HEK293 (cell line): ENCODE data around the gene CPNE5.

ENCODE experiments used
- CTCF ChIA-PET: fragments of 350-600 bp; formaldehyde crosslinking; extraction: SDS; loops from one replicate; lab custom pipeline; 2021; ENCODE audit warnings: antibody characterized with exemption; lab: Yijun Ruan, JAX
- POLR2A ChIA-PET: fragments of 300-600 bp; formaldehyde crosslinking; extraction: SDS; loops from one replicate; lab custom pipeline; 2020; ENCODE audit warnings: antibody characterized with exemption, inconsistent platforms; lab: Yijun Ruan, JAX
- H3K27ac ChIP-seq: fragments of 200-500 bp; sonication (Bioruptor generic); 2 replicates; pipeline ENCODE4 v1.5.1; 2014; ENCODE audit warnings: low read depth, low read length, control low read depth, inconsistent platforms; ENCODE audit errors: extremely low read depth
- H3K36me3 ChIP-seq, 2 experiments: fragments of 200-500 bp in 1 of 2; sonication (Bioruptor generic) in 1 of 2; 1 replicate in 1 of 2; 2 replicates in 1 of 2; pipeline ENCODE4 v1.5.1; 2014 to 2017; ENCODE audit warnings: inconsistent platforms in 2 of 2, low read length in 2 of 2; ENCODE audit not compliant: control insufficient read depth in 2 of 2, insufficient read depth in 1 of 2
- H3K4me1 ChIP-seq: fragments of 200-500 bp; sonication (Bioruptor generic); 2 replicates; pipeline ENCODE4 v1.5.1; 2014; ENCODE audit warnings: mild to moderate bottlenecking, low read length, inconsistent platforms; ENCODE audit not compliant: control insufficient read depth, insufficient read depth
- H3K4me3 ChIP-seq: 2 replicates; pipeline ENCODE4 v1.5.1; 2011; ENCODE audit warnings: low read depth, mild to moderate bottlenecking, control low read depth, low read length, moderate library complexity
- H3K9me3 ChIP-seq: fragments of 200-500 bp; sonication (Bioruptor generic); 2 replicates; pipeline ENCODE4 v1.5.1; 2014; ENCODE audit warnings: low read depth, low read length, inconsistent platforms; ENCODE audit not compliant: control insufficient read depth, insufficient read depth
- KLF8 ChIP-seq: fragments of 450-650 bp; formaldehyde crosslinking; IDR thresholded peaks from 2 replicates; pipeline ENCODE4 v1.5.1; 2016; ENCODE audit warnings: missing biosample characterization, missing genetic modification characterization
- PBX3 ChIP-seq: sonication (generic); formaldehyde crosslinking; IDR thresholded peaks from 2 replicates; pipeline ENCODE4 v1.8.1; 2022; ENCODE audit warnings: mild to moderate bottlenecking, moderate library complexity, missing genetic modification reagents
- REPIN1 ChIP-seq: fragments of 450-650 bp; formaldehyde crosslinking; IDR thresholded peaks from 2 replicates; pipeline ENCODE4 v1.5.1; 2017; ENCODE audit warnings: missing biosample characterization, missing genetic modification characterization, low read depth
- SCRT2 ChIP-seq: fragments of 450-650 bp; formaldehyde crosslinking; IDR thresholded peaks from 2 replicates; pipeline ENCODE4 v1.5.1; 2016; ENCODE audit warnings: missing biosample characterization, missing genetic modification characterization
- SP3 ChIP-seq: fragments of 450-650 bp; formaldehyde crosslinking; IDR thresholded peaks from 2 replicates; pipeline ENCODE4 v1.5.1; 2016; ENCODE audit warnings: missing biosample characterization, missing genetic modification characterization
- SP7 ChIP-seq: fragments of 450-650 bp; formaldehyde crosslinking; IDR thresholded peaks from 2 replicates; pipeline ENCODE4 v1.5.1; 2016; ENCODE audit warnings: missing biosample characterization, missing genetic modification characterization
- ZBTB10 ChIP-seq: fragments of 450-650 bp; formaldehyde crosslinking; IDR thresholded peaks from 2 replicates; pipeline ENCODE4 v1.5.1; 2016; ENCODE audit warnings: missing biosample characterization, missing genetic modification characterization
- ZEB2 ChIP-seq: fragments of 450-650 bp; formaldehyde crosslinking; IDR thresholded peaks from 2 replicates; pipeline ENCODE4 v1.5.1; 2016; ENCODE audit warnings: missing biosample characterization, missing genetic modification characterization
- ZFHX2 ChIP-seq: fragments of 450-650 bp; formaldehyde crosslinking; conservative IDR thresholded peaks from 2 replicates; pipeline ENCODE4 v1.5.1; 2016; ENCODE audit warnings: missing biosample characterization, missing genetic modification characterization
- ZFP37 ChIP-seq: fragments of 450-650 bp; formaldehyde crosslinking; IDR thresholded peaks from 2 replicates; pipeline ENCODE4 v1.5.1; 2016; ENCODE audit warnings: missing biosample characterization, missing genetic modification characterization
- ZNF132 ChIP-seq: fragments of 450-650 bp; formaldehyde crosslinking; IDR thresholded peaks from 2 replicates; pipeline ENCODE4 v1.5.1; 2017; ENCODE audit warnings: missing biosample characterization, missing genetic modification characterization, borderline replicate concordance
- ZNF155 ChIP-seq: fragments of 450-650 bp; formaldehyde crosslinking; IDR thresholded peaks from 2 replicates; pipeline ENCODE4 v1.5.1; 2016; ENCODE audit warnings: missing biosample characterization, missing genetic modification characterization
- ZNF16 ChIP-seq: fragments of 450-650 bp; formaldehyde crosslinking; IDR thresholded peaks from 2 replicates; pipeline ENCODE4 v1.5.1; 2016; ENCODE audit warnings: low read depth, missing biosample characterization, missing genetic modification characterization
- ZNF175 ChIP-seq: fragments of 450-650 bp; formaldehyde crosslinking; IDR thresholded peaks from 2 replicates; pipeline ENCODE4 v1.5.1; 2016; ENCODE audit warnings: missing biosample characterization, missing genetic modification characterization
- ZNF24 ChIP-seq: fragments of 450-650 bp; formaldehyde crosslinking; IDR thresholded peaks from 2 replicates; pipeline ENCODE4 v1.5.1; 2016; ENCODE audit warnings: missing biosample characterization, missing genetic modification characterization
- ZNF366 ChIP-seq: fragments of 450-650 bp; formaldehyde crosslinking; conservative IDR thresholded peaks from 2 replicates; pipeline ENCODE4 v1.5.1; 2016; ENCODE audit warnings: missing biosample characterization, missing genetic modification characterization
- ZNF394 ChIP-seq: fragments of 450-650 bp; formaldehyde crosslinking; IDR thresholded peaks from 2 replicates; pipeline ENCODE4 v1.5.1; 2016; ENCODE audit warnings: missing biosample characterization, missing genetic modification characterization, mild to moderate bottlenecking, moderate library complexity, borderline replicate concordance
- ZNF404 ChIP-seq: fragments of 450-650 bp; formaldehyde crosslinking; IDR thresholded peaks from 2 replicates; pipeline ENCODE4 v1.5.1; 2017; ENCODE audit warnings: missing biosample characterization, missing genetic modification characterization
- ZNF426 ChIP-seq: fragments of 450-650 bp; formaldehyde crosslinking; IDR thresholded peaks from 2 replicates; pipeline ENCODE4 v1.5.1; 2017; ENCODE audit warnings: missing biosample characterization, missing genetic modification characterization, mild to moderate bottlenecking, inconsistent platforms, moderate library complexity
- ZNF433 ChIP-seq: fragments of 450-650 bp; formaldehyde crosslinking; IDR thresholded peaks from 2 replicates; pipeline ENCODE4 v1.5.1; 2016; ENCODE audit warnings: missing biosample characterization, missing genetic modification characterization, low read depth
- ZNF488 ChIP-seq: fragments of 450-650 bp; formaldehyde crosslinking; IDR thresholded peaks from 2 replicates; pipeline ENCODE4 v1.5.1; 2016; ENCODE audit warnings: missing biosample characterization, missing genetic modification characterization
- ZNF514 ChIP-seq: fragments of 450-650 bp; formaldehyde crosslinking; IDR thresholded peaks from 2 replicates; pipeline ENCODE4 v1.5.1; 2016; ENCODE audit warnings: missing biosample characterization, missing genetic modification characterization
- ZNF529 ChIP-seq: fragments of 450-650 bp; formaldehyde crosslinking; IDR thresholded peaks from 2 replicates; pipeline ENCODE4 v1.5.1; 2017; ENCODE audit warnings: missing genetic modification characterization, missing biosample characterization; ENCODE audit not compliant: insufficient replicate concordance
- ZNF600 ChIP-seq: fragments of 450-650 bp; formaldehyde crosslinking; IDR thresholded peaks from 2 replicates; pipeline ENCODE4 v1.5.1; 2016; ENCODE audit warnings: missing biosample characterization, missing genetic modification characterization
- ZNF621 ChIP-seq: fragments of 450-650 bp; formaldehyde crosslinking; IDR thresholded peaks from 2 replicates; pipeline ENCODE4 v1.5.1; 2017; ENCODE audit warnings: missing biosample characterization, missing genetic modification characterization
- ZNF701 ChIP-seq: fragments of 450-650 bp; formaldehyde crosslinking; IDR thresholded peaks from 2 replicates; pipeline ENCODE4 v1.5.1; 2016; ENCODE audit warnings: missing biosample characterization, missing genetic modification characterization
- ZNF704 ChIP-seq: fragments of 450-650 bp; formaldehyde crosslinking; IDR thresholded peaks from 2 replicates; pipeline ENCODE4 v1.5.1; 2016; ENCODE audit warnings: missing biosample characterization, missing genetic modification characterization
- ZNF707 ChIP-seq: fragments of 450-650 bp; formaldehyde crosslinking; IDR thresholded peaks from 2 replicates; pipeline ENCODE4 v1.5.1; 2016; ENCODE audit warnings: missing biosample characterization, missing genetic modification characterization
- ZNF777 ChIP-seq: fragments of 450-650 bp; formaldehyde crosslinking; IDR thresholded peaks from 2 replicates; pipeline ENCODE4 v1.5.1; 2017; ENCODE audit warnings: missing biosample characterization, missing genetic modification characterization, borderline replicate concordance
- ZNF792 ChIP-seq: fragments of 450-650 bp; formaldehyde crosslinking; IDR thresholded peaks from 2 replicates; pipeline ENCODE4 v1.5.1; 2016; ENCODE audit warnings: missing biosample characterization, missing genetic modification characterization
- TF ChIP-seq, protein P1 (sequence below): fragments of 450-650 bp; formaldehyde crosslinking; IDR thresholded peaks from 2 replicates; pipeline ENCODE4 v1.5.1; 2017; ENCODE audit warnings: missing biosample characterization, missing genetic modification characterization

Gene CPNE5

GRCh38 chr6:36712816-36713215 lies 126.4 kb downstream of the CPNE5 start:
- CTCF ChIA-PET: interaction anchor here (0.7 to 4.8 kb wide), 4 partner anchors 11 to 97 kb away, joined by 3 to 19 read pairs (median 6); no protein-coding TSS in a partner anchor
- Histone ChIP-seq H3K9me3 (no peaks in the 10 kb centered on the region), H3K4me3 (no peak overlapping the region), H3K4me1 (no peaks in the 10 kb centered on the region), H3K27ac (no peak overlapping the region), H3K36me3 (no peaks in the 10 kb centered on the region)
- no peak for TF ChIP-seq KLF8 (tag by site-specific recombination)
- TF ChIP-seq ZNF600 (tag by site-specific recombination): no peak
- TF ChIP-seq ZNF529 (tag by site-specific recombination): no peak
- TF ChIP-seq SP7: no peak
- TF ChIP-seq SP3 (tag by site-specific recombination): no peak
- no peak for TF ChIP-seq ZNF426 (tag by site-specific recombination)
- no peak for TF ChIP-seq ZBTB10 (tag by site-specific recombination)
- TF ChIP-seq ZNF514: no peak
- TF ChIP-seq ZEB2: no peak
- TF ChIP-seq ZNF16 (tag by site-specific recombination): no peak
- TF ChIP-seq ZNF175: no peak
- TF ChIP-seq ZNF488: no peak
- no peak for TF ChIP-seq ZFHX2 (tag by site-specific recombination)
- TF ChIP-seq ZNF404 (tag by site-specific recombination): no peak
- TF ChIP-seq ZNF701 (tag by site-specific recombination): no peak
- no peak for TF ChIP-seq ZNF707 (tag by site-specific recombination)
- no peak for TF ChIP-seq ZNF366
- no peak for TF ChIP-seq ZNF621 (tag by site-specific recombination)
- TF ChIP-seq ZFP37: no peak
- TF ChIP-seq, protein P1, sequence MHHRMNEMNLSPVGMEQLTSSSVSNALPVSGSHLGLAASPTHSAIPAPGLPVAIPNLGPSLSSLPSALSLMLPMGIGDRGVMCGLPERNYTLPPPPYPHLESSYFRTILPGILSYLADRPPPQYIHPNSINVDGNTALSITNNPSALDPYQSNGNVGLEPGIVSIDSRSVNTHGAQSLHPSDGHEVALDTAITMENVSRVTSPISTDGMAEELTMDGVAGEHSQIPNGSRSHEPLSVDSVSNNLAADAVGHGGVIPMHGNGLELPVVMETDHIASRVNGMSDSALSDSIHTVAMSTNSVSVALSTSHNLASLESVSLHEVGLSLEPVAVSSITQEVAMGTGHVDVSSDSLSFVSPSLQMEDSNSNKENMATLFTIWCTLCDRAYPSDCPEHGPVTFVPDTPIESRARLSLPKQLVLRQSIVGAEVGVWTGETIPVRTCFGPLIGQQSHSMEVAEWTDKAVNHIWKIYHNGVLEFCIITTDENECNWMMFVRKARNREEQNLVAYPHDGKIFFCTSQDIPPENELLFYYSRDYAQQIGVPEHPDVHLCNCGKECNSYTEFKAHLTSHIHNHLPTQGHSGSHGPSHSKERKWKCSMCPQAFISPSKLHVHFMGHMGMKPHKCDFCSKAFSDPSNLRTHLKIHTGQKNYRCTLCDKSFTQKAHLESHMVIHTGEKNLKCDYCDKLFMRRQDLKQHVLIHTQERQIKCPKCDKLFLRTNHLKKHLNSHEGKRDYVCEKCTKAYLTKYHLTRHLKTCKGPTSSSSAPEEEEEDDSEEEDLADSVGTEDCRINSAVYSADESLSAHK (tag by site-specific recombination): no peak
- POLR2A ChIA-PET: no interaction called here

GRCh38 chr6:36706339-36706738 lies 132.9 kb downstream of the CPNE5 start:
- CTCF ChIA-PET: interaction anchor here (1.5 kb wide), 2 partner anchors 18 to 91 kb away, joined by 5 to 6 read pairs; no protein-coding TSS in a partner anchor
- Histone ChIP-seq H3K9me3 (no peaks in the 10 kb centered on the region), H3K36me3 (no peaks in the 10 kb centered on the region), H3K27ac (no peak overlapping the region), H3K4me3 (no peak overlapping the region), H3K4me1 (no peaks in the 10 kb centered on the region)
- POLR2A ChIA-PET: no interaction called here
- no peak for TF ChIP-seq SCRT2 (tag by site-specific recombination)
- TF ChIP-seq ZNF394 (tag by site-specific recombination): no peak
- TF ChIP-seq ZNF777 (tag by site-specific recombination): no peak
- no peak for TF ChIP-seq ZNF155 (tag by site-specific recombination)
- TF ChIP-seq ZNF132 (tag by site-specific recombination): no peak
- TF ChIP-seq ZNF621 (tag by site-specific recombination): no peak
- TF ChIP-seq ZNF704 (tag by site-specific recombination): no peak
- no peak for TF ChIP-seq ZNF433 (tag by site-specific recombination)
- TF ChIP-seq ZNF792 (tag by site-specific recombination): no peak
- no peak for TF ChIP-seq ZNF24
- no peak for TF ChIP-seq REPIN1 (tag by site-specific recombination)
- no peak for TF ChIP-seq PBX3
